NCI-H82 treated with DMSO at 0.1 percent for 48 hours (cell line): ENCODE results near the gene CACHD1.
"Not testable (repeated sequence)": the region's sequence is repeated elsewhere in the genome, so short reads cannot be mapped to it uniquely, and the experiment has no call there.

Experiments used
- DNase-seq: peaks from one replicate; lab custom pipeline; 2025; ENCODE audit not compliant: unreplicated experiment; lab: John Stamatoyannopoulos, UW

Gene CACHD1

GRCh38 chr1:64495878-64496277 is 25.9 kb downstream of the CACHD1 start:
- DNase-seq = no peak

DNA sequence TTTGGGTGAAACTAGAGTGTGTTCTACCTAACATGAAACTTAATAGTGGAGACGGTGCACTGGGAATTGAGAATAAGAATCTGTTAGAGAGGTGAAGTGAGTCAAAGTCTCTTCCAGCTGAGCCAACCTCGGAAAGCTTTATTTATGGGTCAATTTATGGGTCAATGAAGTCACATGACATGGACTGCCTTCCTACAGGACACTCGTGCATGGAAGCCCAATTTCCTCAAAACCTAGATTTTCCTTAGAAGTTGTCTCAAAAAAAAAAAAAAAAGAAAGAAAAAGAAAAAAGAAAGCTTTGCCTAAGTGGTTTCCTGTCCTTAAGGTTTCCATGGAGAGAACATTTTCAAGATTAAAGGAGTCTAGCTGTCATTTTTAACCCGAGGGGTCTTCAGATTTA is 26.7 kb downstream of the CACHD1 start:
- no peak for DNase-seq

DNA sequence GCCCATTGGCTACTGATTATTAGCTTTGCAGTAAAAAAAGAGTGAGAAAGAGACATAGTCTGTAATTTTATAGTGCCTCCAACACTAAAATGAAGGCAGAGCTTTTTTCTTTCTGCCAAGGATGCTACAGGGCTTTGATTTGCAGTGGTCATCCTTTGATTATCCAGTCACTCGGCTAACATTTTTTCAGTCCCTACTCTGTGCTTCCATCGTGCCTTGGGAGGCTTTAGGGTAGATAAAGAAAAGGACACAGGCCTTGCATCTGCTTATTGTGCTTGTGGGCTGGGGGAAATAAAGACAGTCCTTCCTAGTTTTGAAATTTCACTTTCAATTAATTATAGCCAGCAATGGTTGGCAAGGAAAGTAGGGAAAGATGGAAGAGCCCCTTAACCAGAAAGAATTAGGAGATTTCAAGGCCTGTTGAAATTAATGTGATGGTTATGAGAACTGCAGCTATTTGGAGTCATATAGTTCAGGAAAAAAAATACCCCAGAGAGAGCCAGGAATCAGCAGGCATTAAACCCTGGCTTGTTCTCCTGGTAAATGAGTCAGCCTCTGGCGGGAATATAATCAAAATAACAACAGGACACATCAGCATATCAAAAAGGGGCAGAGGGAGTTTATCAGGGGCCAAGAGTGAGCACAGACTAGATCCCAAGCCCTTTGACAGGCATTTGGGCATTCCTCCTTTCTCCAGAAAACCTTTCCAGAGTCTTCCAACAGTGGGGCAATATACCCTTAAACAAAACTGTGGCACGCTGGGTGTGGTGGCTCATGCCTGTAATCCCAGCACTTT is 27.4 kb downstream of the CACHD1 start:
- DNase-seq = no peak

DNA sequence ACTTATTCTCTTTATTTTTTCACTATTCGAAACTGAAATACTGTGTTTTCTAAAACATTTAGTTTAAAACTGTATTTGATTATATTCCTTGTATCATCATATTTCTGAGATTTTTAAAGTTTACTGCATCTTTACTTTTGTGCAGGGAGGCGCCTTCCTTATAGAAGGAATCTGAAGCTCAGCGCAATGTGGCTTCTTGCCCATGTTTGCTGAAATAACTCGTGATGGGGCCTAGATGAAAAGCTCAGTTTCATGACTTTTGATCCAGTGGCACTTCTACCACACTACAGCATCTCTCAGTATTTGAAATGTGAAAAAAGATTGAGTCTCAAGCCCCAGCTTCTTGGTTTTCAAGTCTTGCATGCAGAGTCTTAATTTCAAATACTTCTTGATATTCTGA is 28.4 kb downstream of the CACHD1 start:
- DNase-seq = no peak

DNA sequence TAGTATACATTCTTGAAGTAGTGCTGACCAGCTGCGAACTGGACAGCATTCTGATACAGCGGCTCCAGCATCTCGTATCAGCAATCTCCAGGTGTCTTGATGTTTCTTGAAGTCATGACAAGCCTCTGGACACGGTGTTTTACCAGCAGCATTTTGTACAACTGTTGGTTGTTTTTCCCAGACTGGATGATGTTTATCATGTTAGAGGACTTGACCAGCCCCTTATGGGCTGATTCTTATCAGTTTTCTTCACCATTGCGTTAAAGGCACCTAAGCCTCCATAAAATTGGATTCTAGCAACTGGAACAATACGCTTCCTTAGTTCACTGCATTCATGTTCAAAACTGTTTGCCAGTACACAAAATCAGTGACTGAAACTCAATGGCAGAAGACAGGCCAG is 29.1 kb downstream of the CACHD1 start:
- DNase-seq = no peak

GRCh38 chr1:64499966-64500365 is 30.0 kb downstream of the CACHD1 start:
- DNase-seq = no peak

DNA sequence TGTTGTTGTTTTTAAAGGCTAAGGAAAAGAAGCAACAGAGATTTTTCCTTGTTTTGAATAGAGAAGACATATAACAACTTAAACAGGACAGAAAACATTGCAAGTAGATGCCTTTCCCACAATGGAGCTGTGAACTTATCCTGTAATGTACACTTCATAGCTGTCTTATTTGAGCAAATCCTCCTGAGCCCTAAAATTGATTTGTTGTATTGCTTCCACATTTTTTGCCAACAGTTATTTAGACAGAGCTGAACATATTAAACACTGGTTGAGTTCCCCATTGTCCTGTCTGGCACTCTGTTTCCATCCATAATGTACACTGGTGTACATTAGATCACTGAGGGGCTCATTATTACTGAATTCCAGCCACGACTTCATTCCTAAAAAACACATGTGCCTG is 32.2 kb downstream of the CACHD1 start:
- DNase-seq = no peak

DNA sequence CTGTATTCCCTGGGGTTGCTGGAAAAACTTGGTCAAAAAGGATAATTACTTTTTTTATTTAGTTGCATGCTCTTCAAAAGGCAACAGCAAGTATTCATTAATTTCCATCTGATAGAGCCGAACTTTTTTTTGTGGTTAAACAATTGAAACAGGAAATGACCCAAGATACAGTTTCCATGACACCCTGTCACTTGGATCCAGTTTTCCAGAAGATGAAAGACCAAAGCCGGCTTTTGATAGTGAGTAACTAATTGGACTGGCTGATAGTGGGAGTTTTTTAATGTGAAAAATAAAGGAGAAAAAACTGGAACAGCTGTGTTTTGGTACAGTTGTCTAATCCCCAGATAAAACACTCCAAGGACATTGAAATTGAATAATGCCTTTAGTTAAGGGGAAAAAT is 33.0 kb downstream of the CACHD1 start:
- DNase-seq = no peak

GRCh38 chr1:64505232-64505943 is 35.5 kb downstream of the CACHD1 start:
- peak; percentile 57 for DNase-seq

DNA sequence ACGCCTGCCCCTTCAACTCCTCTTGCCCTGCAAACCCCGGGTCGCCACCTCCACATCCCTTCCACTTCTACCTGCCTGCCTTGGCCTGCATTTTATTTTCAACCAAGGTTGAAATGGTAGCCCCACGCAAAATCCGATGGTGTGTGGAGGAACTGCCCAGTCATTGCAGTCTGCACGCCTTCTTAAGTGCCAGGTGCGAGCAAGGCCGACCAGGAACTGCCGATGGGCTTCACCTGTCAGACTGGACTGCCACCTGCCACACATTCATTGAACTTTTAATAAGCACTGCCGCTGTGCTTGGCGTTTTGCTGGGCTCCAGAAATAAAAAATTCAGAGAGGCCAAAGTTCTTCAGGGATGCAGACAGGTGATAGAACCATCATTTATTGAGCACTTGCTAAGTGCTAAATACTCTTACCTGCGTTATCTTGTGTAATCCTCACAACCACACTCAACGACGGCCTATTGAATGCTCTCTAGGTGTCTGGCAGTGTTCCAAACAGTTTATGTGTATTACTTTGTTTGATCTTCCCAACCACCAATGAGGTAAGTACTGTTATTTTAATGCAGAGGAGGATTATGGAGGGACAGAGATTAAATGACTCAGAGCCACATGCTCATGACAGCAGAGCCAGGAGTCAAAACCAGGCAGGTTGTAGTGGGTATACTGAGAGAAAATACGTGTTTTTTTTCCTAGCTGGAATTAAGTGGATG is 36.2 kb downstream of the CACHD1 start:
- peak; percentile 98 for DNase-seq

DNA sequence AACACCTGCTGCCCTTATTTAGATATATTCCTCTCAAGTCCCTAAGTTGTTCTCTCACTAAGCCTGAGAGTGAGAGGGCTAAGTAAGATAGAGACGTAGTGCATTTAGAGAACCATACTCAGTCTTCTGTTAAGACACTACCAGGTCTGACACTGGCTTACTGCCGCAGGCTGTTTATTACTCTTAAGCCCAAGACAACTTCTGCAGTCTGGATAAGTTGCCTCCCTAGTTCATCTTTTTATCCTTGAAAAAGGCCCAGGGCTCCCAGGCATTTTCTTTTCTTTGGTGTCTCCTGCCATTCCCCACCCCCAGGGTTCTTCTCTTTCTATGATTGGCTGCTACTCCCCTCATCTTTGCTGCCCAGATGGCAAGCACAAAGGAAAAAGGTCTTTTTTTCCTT is 38.7 kb downstream of the CACHD1 start:
- peak; percentile 26 for DNase-seq

GRCh38 chr1:64511044-64511443 is 41.1 kb downstream of the CACHD1 start:
- DNase-seq = no peak

- not testable (repeated sequence) for DNase-seq
These were observed 42.3 kb downstream of the CACHD1 start for GRCh38 chr1:64512206-64512605.

DNA sequence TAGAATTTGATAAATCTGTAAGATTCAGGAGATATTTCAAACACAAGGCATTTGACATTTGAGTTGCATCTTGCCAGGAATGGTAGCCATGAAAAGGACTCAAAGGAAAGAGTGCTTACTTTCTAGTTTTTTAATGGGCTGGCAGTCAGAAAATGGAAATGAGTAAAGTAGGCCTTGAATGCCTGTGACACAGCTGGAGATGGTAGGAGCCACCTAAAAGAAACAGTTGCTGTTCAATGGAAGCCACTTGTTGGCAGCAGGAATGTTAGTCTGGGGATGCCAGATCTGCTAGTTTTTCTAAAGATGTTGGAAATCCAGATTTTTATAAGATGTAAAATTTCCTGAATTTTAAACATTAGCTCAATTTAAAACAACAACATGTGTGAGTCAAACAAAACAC is 43.6 kb downstream of the CACHD1 start:
- no peak for DNase-seq

DNA sequence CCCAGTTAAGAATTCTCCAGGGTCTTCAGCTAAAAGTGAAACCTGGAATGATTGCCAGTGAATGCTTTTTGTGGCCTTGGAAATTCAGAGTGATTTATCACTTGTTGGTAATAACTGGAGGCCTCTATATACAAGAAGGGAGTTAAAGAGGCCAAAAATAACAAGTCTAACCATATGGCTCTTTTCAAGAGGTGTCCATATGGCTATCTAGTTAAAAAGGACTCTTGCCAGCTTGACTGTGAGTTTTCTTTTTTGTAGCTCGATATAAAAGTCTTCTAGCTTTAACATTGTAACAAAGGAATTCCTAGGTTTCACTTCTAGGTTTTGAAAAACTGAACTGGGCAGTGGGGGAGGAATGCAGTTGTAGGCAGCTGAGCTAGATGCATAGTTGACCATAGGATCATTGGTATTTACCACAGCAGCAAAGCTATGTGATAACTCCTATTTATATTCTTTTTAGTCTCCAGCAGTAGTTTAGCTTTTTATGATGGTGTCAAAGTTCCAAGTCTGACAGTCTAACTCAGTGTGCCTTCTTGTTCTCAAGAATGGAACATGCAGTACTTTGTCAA is 44.4 kb downstream of the CACHD1 start:
- DNase-seq = peak; percentile 45

GRCh38 chr1:64515427-64515826 is 45.5 kb downstream of the CACHD1 start:
- no peak for DNase-seq

DNA sequence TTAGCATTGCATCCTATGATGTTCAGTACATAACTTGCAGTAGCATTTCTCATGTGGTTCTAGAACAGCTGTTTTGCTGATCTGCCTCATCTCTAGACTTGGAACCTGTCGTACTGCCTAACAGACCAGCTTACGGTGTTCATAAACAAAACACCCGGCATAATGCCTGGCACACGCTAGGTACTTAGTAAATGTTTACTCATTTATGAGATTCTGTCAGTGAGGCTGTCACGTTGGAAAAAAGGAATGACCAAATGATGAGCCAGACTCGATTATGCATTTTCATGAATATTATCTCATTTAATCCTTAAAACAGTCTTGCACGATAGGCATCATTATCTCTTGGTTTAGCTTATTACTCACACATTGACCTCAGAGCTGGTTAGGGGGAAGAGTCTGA is 46.4 kb downstream of the CACHD1 start:
- no peak for DNase-seq

DNA sequence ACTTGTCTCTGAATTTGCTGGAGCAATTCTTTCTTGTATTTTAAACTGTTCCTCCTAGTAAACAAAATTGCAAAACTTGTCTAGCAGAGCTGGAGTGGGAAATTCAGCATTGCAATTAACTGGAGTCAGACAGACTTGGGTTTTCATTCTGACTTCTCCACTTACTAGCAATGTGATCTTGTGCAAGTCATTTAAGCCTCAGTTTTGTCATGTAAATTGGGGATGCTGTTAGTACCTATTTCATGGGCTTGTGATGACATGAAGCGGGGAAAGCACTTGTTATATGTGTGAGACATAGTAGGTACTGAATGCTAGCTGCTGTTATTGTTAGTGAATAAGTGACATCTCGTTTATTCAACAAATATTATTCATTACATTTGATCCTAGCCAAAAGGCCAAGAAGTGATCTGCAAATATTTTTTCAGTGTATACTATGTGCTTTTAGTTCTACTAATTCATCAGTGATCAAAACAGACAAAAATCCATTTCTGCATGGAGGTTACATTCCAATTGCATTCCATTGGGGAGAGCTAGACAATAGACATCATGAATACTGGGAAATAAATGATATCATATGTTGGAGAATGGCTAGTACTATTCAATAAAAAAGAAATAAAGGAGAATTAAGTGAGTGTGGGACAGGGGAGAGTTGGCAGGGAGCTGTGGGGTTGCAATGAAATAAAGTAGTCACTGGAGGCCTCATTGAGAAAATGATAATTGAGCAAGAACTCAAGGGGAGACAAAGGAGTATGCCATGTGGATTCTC is 47.1 kb downstream of the CACHD1 start:
- DNase-seq = no peak

GRCh38 chr1:64517640-64518039 is 47.7 kb downstream of the CACHD1 start:
- DNase-seq = no peak

GRCh38 chr1:64518692-64519481 is 49.0 kb downstream of the CACHD1 start:
- no peak for DNase-seq
